ENCODE measurements around the gene KCNQ1. TPM values are rescaled to one million over a fixed set of nuclear protein-coding genes. Genes with fewer than 3 reads are reported as not detected.

KCNQ1 gene
- polyA plus RNA-seq, 1 donor (not counting 4 experiments of a cell fraction or from before 2014, with no cell fraction given) = not detected

DNA sequence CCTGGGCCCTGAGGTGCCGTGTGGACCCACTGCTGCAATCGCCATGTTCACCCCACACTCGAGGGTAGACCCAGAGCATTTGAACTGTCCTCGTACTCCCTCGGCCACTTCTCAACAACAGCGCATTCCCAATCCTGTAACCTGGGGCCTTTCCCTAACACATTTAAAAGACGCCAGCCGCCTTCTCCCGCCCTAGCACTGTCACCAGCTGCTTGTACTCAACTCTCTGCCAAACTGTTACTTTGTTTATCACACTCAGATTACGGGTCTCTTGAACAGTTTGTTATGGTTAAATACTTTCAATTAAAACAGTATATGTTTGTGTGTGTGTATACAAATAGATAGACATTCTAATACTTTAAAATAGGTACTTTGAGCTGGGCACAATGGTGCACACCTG lies 420.1 kb downstream of the KCNQ1 start:
- Histone ChIP-seq H3K27ac (ENCODE audit: control insufficient read depth, insufficient read depth, low read length) (no peak overlapping the region), H3K27me3 (ENCODE audit: control insufficient read depth, extremely low read depth, insufficient read depth, low read length) (peaks cover 72% of the 10 kb centered on the region), H2AFZ (ENCODE audit: control insufficient read depth, low read length) (no peak overlapping the region), H3K4me2 (ENCODE audit: control insufficient read depth, extremely low read depth, insufficient read depth, low read depth, low read length) (no peak overlapping the region), H3K9me3 (ENCODE audit: control insufficient read depth, low read depth, low read length) (no peaks in the 10 kb centered on the region), H3K9ac (ENCODE audit: control insufficient read depth, extremely low read depth, insufficient read depth, low read length) (no peak overlapping the region), H4K20me1 (ENCODE audit: control insufficient read depth, extremely low read depth, insufficient read depth, low read length) (no peaks in the 10 kb centered on the region), H3K79me2 (ENCODE audit: control insufficient read depth, insufficient read depth, low read length) (no peaks in the 10 kb centered on the region), H3K4me3 (ENCODE audit: control insufficient read depth in 2 of 3, extremely low read depth in 1 of 3, insufficient read depth in 2 of 3, low read depth in 1 of 3, low read length in 3 of 3) (no peak overlapping the region), H3K9me1 (ENCODE audit: control insufficient read depth, extremely low read depth, insufficient read depth, low read length) (no peaks in the 10 kb centered on the region), H3K4me1 (ENCODE audit: control insufficient read depth, extremely low read depth, insufficient read depth, low read length) (no peaks in the 10 kb centered on the region), H3K36me3 (ENCODE audit: control insufficient read depth in 2 of 2, extremely low read depth in 1 of 2, insufficient read depth in 2 of 2, low read length in 2 of 2) (no peaks in the 10 kb centered on the region)
- no peak for TF ChIP-seq EZH2 (IDR thresholded peaks at IDR 0.05; ENCODE audit: low read length)
- TF ChIP-seq, protein P1, sequence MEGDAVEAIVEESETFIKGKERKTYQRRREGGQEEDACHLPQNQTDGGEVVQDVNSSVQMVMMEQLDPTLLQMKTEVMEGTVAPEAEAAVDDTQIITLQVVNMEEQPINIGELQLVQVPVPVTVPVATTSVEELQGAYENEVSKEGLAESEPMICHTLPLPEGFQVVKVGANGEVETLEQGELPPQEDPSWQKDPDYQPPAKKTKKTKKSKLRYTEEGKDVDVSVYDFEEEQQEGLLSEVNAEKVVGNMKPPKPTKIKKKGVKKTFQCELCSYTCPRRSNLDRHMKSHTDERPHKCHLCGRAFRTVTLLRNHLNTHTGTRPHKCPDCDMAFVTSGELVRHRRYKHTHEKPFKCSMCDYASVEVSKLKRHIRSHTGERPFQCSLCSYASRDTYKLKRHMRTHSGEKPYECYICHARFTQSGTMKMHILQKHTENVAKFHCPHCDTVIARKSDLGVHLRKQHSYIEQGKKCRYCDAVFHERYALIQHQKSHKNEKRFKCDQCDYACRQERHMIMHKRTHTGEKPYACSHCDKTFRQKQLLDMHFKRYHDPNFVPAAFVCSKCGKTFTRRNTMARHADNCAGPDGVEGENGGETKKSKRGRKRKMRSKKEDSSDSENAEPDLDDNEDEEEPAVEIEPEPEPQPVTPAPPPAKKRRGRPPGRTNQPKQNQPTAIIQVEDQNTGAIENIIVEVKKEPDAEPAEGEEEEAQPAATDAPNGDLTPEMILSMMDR (optimal IDR thresholded peaks at IDR 0.05 in 1 of 3, IDR thresholded peaks at IDR 0.05 in 1 of 3, conservative IDR thresholded peaks at IDR 0.05 in 1 of 3; ENCODE audit: extremely low read depth in 1 of 3, insufficient read depth in 2 of 3, low read length in 3 of 3) = no peak
- FAIRE-seq = no peak
- no peak for DNase-seq (ENCODE audit: low read depth, low spot score)
- dilution Hi-C loops (cut with MboI; ENCODE audit: extremely low pct_ligation_motif_present, low sequenced_read_pairs) = no loop called here

DNA sequence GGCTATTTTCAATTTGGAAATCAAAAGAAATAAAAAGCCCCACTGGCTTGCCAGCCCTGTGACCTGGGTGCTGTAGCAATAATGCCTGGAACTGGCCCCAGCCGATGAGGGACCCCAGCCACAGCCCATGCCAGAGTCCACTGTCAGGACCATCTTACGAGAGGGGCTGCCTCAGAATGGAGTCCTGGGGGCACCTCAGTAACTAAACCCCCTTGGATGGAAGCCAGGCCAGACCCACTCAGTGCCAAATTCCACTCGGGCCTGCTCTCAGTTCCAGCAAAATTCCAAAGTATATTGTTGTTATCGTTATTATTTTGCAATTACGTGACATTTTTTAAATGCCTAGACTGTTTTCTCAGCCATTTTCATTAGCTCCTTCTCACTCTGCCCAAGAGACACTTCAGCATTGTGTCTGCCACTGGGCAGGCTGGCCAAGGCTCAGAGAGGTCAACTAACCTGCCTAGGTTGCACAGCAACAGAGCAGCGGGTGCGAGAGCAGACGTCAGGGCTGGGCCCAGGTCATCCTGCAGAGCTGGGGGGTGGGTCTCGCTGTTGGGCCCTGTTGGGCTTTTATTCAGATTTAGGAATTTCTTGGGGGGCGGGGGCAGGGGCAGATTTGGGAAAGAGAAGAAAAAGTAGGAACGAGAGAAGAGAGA lies 421.2 kb downstream of the KCNQ1 start:
- no peak overlapping the region for H2AFZ ChIP-seq (ENCODE audit: control insufficient read depth, low read length)
- H3K4me3 ChIP-seq (ENCODE audit: control insufficient read depth in 2 of 3, extremely low read depth in 1 of 3, insufficient read depth in 2 of 3, low read depth in 1 of 3, low read length in 3 of 3) = no peak overlapping the region
- H3K4me2 ChIP-seq (ENCODE audit: control insufficient read depth, extremely low read depth, insufficient read depth, low read depth, low read length) = no peak overlapping the region
- H3K4me1 ChIP-seq (ENCODE audit: control insufficient read depth, extremely low read depth, insufficient read depth, low read length) = no peaks in the 10 kb centered on the region
- DNase-seq (ENCODE audit: low read depth, low spot score) (no peak), FAIRE-seq (no peak)
- H3K36me3 ChIP-seq (ENCODE audit: control insufficient read depth in 2 of 2, extremely low read depth in 1 of 2, insufficient read depth in 2 of 2, low read length in 2 of 2) = no peaks in the 10 kb centered on the region
- no peak overlapping the region for H3K27ac ChIP-seq (ENCODE audit: control insufficient read depth, insufficient read depth, low read length)
- H4K20me1 ChIP-seq (ENCODE audit: control insufficient read depth, extremely low read depth, insufficient read depth, low read length) = no peaks in the 10 kb centered on the region
- no peaks in the 10 kb centered on the region for H3K9me1 ChIP-seq (ENCODE audit: control insufficient read depth, extremely low read depth, insufficient read depth, low read length)
- peaks cover 72% of the 10 kb centered on the region for H3K27me3 ChIP-seq (ENCODE audit: control insufficient read depth, extremely low read depth, insufficient read depth, low read length)
- H3K9me3 ChIP-seq (ENCODE audit: control insufficient read depth, low read depth, low read length) = no peaks in the 10 kb centered on the region
- H3K9ac ChIP-seq (ENCODE audit: control insufficient read depth, extremely low read depth, insufficient read depth, low read length) = no peak overlapping the region
- TF ChIP-seq, protein P1 (optimal IDR thresholded peaks at IDR 0.05 in 1 of 3, IDR thresholded peaks at IDR 0.05 in 1 of 3, conservative IDR thresholded peaks at IDR 0.05 in 1 of 3; ENCODE audit: extremely low read depth in 1 of 3, insufficient read depth in 2 of 3, low read length in 3 of 3) = no peak
- no peak for TF ChIP-seq EZH2 (IDR thresholded peaks at IDR 0.05; ENCODE audit: low read length)
- no peaks in the 10 kb centered on the region for H3K79me2 ChIP-seq (ENCODE audit: control insufficient read depth, insufficient read depth, low read length)
- dilution Hi-C loops (cut with MboI; ENCODE audit: extremely low pct_ligation_motif_present, low sequenced_read_pairs) = no loop called here

Measured in keratinocyte (primary cell).